Mesothelial cell of epicardium (in vitro differentiated cells): ENCODE measurements around the gene DLD. TPM values are rescaled to one million over a fixed set of nuclear protein-coding genes. Genes with fewer than 3 reads are reported as not detected.

Source experiments
- DNase-seq, 2 experiments: peaks; one replicate each; pipeline ENCODE4 v3.0.0; 2021; ENCODE audit warnings: low spot score in 2 of 2; ENCODE audit not compliant: unreplicated experiment in 2 of 2
- H3K27ac Mint-ChIP-seq: 2 replicates; pipeline ENCODE4 v1.8.0; 2021; ENCODE audit warnings: mixed read lengths
- H3K27me3 Mint-ChIP-seq: 2 replicates; pipeline ENCODE4 v1.8.0; 2021; ENCODE audit warnings: low read depth, mixed read lengths
- H3K36me3 Mint-ChIP-seq: 2 replicates; pipeline ENCODE4 v1.8.0; 2021; ENCODE audit warnings: mixed read lengths
- H3K4me1 Mint-ChIP-seq: 2 replicates; pipeline ENCODE4 v1.8.0; 2021; ENCODE audit warnings: mixed read lengths
- H3K4me3 Mint-ChIP-seq: 2 replicates; pipeline ENCODE4 v1.8.0; 2021; ENCODE audit warnings: mild to moderate bottlenecking, moderate library complexity, mixed read lengths
- H3K9me3 Mint-ChIP-seq: 2 replicates; pipeline ENCODE4 v1.8.0; 2021; ENCODE audit warnings: mixed read lengths
- CTCF ChIP-seq: fragments of 200-600 bp; sonication (generic); IDR thresholded peaks from one replicate; pipeline ENCODE4 v1.5.0; 2021; ENCODE audit warnings: antibody characterized with exemption; ENCODE audit not compliant: unreplicated experiment
- total RNA-seq: library from RNA; stranded (reverse); gene quantifications from 3 replicates; pipeline ENCODE4 v1.2.1, GENCODE V29; 2021

DLD gene
- total RNA-seq, 1 donor from 2014 or later = 61.5 TPM

DNA sequence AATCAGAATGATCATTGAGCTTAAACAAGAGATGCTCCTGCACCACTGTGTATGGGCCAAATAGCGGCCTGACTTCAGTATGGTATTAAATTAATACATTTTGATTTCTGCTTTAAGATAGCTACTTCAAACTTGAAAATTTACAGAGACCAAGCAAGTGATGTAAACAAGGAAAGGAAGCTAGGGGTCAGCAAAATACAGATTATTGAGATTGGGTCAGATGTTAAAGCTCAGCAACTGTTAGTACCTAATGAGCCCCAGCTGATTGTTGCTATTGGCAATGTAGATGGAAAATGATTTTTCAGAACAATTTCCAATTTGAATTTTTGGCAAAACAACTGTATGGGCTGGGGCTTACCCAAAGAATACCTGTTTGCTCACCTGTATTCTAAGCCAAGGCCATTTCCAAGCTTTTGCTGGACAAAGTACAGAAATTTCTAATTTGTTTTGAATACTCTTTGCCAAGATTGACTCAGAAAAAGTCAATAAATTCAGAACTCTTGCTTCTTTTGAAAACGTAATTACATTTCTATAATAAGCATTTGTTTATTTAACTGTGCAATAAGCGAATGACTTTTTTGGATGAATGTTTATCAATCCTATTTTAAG lies 23.0 kb upstream of the DLD start:
- no peaks in the 10 kb centered on the region for H3K9me3 Mint-ChIP-seq
- no peaks in the 10 kb centered on the region for H3K36me3 Mint-ChIP-seq
- no peak overlapping the region for H3K27ac Mint-ChIP-seq
- TF ChIP-seq CTCF = no peak
- peaks cover 45% of the 10 kb centered on the region for H3K27me3 Mint-ChIP-seq
- no peaks in the 10 kb centered on the region for H3K4me1 Mint-ChIP-seq
- no peak overlapping the region for H3K4me3 Mint-ChIP-seq
- DNase-seq = no peak

DNA sequence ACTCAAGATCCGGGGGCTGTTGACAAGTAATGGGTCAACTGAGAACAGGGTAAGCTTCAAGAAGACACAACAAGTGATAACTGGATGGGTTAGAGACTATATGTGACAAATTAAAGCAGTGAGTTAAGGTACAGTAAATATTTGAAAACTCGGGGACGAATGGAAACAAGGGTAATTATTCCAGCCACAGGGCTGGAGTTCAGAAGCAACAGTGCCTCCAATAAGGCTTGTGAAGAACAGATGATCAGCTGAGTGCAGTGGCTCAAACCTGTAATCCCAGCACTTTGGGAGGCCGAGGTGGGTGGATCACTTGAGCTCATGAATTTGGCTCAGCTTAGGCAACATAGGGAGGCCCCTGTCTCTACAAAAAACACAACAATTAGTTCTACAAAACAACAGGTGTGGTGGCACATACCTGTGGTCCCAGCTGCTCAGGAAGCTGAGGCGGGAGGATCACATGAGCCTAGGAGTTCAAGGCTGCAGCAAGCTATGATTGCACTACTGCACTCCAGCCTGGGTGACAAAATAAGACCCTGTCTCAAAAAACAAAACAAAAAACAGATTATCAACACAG lies 20.5 kb upstream of the DLD start:
- no peaks in the 10 kb centered on the region for H3K9me3 Mint-ChIP-seq
- no peaks in the 10 kb centered on the region for H3K4me1 Mint-ChIP-seq
- peaks cover 36% of the 10 kb centered on the region for H3K27me3 Mint-ChIP-seq
- no peak overlapping the region for H3K27ac Mint-ChIP-seq
- no peak overlapping the region for H3K4me3 Mint-ChIP-seq
- no peaks in the 10 kb centered on the region for H3K36me3 Mint-ChIP-seq
- DNase-seq = no peak
- no peak for TF ChIP-seq CTCF

DNA sequence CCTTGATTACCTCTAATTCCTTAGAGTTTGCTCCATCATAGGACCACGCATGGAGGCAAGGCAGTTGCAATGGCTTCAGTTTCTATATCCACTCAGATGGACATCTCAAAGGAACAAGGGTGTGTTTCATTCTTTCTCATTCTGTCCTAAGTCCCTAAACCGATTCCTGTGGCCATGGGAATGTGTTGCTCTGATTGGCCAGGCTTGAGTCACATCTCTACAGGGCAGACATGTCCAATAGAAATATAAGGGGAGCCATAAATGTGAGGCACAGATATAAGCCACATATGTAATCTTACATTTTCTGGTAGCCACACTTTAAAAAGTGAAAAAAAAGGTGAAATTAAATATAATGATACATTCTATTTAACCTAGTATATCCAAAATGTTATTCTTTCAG lies 16.9 kb upstream of the DLD start:
- Mint-ChIP-seq H3K27ac (no peak overlapping the region), H3K4me1 (no peaks in the 10 kb centered on the region), H3K4me3 (no peak overlapping the region), H3K36me3 (no peaks in the 10 kb centered on the region), H3K9me3 (no peaks in the 10 kb centered on the region), H3K27me3 (peaks cover 28% of the 10 kb centered on the region)
- TF ChIP-seq CTCF = no peak
- no peak for DNase-seq

DNA sequence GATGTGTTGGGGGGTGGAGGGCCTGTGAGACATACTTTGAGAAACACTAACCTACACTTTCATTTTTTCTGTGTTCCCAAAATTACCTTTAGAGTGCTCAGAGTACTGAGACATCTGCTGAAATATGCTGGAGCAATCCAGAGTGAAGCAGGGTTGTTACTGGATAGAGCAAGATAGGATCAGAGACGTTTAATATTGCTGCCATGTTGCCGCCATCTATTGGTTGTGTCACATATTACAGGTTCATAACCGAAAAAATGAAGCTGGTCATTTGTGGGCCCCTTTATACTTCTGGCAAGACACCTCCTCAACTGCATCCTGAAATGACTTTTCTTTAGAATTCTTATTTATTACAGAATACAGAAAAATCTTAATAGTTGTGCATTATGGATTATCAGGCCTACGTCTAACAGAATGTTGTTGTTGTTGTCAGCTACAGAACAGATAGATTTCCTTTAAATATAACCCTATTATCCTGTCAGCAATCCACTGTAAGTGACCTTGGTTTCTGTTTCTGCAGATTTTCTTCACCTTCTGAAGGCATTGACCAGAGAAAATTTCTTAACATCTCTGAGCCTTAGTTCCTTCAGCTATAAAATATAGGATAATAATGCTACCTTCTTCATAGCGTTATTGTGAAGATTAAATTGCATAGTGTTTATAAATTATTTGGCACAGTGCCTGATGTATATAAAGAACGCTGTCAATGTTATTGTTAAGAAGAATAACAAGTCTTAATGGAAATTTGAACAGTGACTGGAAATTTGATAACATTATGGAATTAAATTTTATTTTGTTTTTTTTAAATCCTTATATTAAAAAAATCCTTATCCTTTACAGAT lies 16.2 kb upstream of the DLD start:
- Mint-ChIP-seq H3K27me3 (peaks cover 28% of the 10 kb centered on the region), H3K36me3 (no peaks in the 10 kb centered on the region), H3K27ac (no peak overlapping the region), H3K9me3 (no peaks in the 10 kb centered on the region), H3K4me3 (no peak overlapping the region), H3K4me1 (no peaks in the 10 kb centered on the region)
- peak; percentile 72 for TF ChIP-seq CTCF
- DNase-seq = no peak

DNA sequence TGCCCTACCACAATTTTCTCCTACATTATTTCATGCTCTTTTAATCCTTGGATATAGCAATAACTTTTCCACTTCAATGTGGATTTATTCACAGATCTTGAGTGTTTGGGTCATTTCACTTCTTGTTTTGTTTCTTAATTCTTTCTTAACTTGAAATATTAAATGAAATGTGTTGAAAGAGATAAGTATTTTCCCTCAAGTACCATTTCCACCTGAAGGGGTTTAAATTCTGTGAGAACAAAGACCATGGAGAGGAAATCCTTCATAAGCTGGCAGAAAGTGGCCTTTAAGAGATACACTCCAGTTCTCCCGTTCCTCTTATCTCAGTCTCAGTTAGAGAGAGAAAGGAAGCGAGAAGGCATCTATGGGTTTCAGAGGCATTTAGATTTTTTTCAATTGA lies 14.1 kb upstream of the DLD start:
- Mint-ChIP-seq H3K27ac (no peak overlapping the region), H3K9me3 (no peaks in the 10 kb centered on the region), H3K4me3 (no peak overlapping the region), H3K36me3 (no peaks in the 10 kb centered on the region), H3K27me3 (peaks cover 20% of the 10 kb centered on the region), H3K4me1 (no peaks in the 10 kb centered on the region)
- DNase-seq = no peak
- no peak for TF ChIP-seq CTCF
